GM21825 (cell line): ENCODE results near the gene RALB.
A peak's percentile ranks its signal among the peaks of the same experiment; 100 is the strongest.
"Not testable (repeated sequence)": the region's sequence is repeated elsewhere in the genome, so short reads cannot be mapped to it uniquely, and the experiment has no call there.

Experiments
- ATAC-seq: cut with Tn5 transposase; IDR thresholded peaks from one replicate; pipeline ENCODE4 v1.9.1; 2021; ENCODE audit warnings: mild to moderate bottlenecking, moderate library complexity; ENCODE audit not compliant: unreplicated experiment

The RALB gene

GRCh38 chr2:120290737-120291136 lies 38.1 kb downstream of the RALB start:
- ATAC-seq, result no peak

- ATAC-seq, result no peak
These were observed 39.0 kb downstream of the RALB start for GRCh38 chr2:120291401-120292311.

DNA sequence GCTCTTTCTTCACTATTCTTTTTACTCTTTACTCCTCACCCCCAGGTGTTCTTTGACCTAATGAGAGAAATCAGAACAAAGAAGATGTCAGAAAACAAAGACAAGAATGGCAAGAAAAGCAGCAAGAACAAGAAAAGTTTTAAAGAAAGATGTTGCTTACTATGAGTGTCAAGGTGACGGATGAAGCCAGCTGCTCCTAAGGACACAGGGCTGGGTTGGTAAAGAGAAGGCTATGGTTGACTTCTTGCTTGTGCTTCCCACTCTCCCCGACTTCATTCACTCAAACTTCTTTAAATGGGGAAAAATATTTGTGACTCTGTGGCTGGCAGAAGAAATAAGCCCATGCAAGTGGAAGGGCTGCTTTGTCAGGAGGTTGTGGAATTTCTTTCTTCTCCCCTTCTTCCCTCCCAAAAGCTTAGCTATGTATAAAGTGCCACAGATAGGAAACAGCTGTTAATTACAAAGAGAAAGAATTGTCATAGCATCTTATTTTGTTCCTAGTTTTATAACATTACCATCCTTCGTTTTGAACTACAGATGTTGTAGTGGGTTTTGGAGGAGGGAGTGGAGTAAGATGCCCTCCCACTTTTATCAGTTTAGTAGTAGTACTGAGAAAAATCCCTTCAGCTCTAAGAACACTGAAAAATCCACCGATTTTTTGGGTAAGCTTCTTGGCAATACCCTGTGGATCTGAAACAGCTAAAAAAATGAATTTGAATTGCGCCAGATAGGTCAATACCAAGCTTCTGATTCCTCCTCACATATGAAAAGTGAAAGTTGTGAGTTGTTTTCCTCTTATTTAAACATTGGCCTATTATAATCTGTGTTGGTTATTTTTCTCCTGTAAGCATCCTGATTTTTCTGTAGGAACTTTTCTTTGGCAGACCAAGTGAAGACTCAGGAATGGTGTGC lies 40.7 kb downstream of the RALB start:
- ATAC-seq, result peak; percentile 23

DNA sequence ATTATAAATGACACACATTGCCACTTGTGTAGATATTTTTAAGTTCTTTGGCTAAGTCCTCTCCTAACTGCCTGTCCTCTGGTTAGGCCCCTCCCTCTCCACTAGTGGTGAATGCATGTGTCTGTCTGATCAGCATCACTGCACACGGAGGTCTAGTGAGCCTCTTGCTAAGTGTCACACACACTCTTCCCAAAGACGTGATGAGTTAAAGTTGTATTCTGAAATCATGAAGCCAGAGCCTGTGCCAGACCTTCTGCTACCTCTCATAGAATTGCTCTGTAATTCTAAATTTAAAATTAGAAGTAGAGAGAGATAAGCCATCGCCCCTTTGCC lies 41.3 kb downstream of the RALB start:
- ATAC-seq, result peak; percentile 91

GRCh38 chr2:120298173-120298835 lies 45.7 kb downstream of the RALB start:
- no peak for ATAC-seq

- no peak for ATAC-seq
These were observed 46.4 kb downstream of the RALB start for GRCh38 chr2:120299004-120299403.

- no peak for ATAC-seq
These were observed 46.9 kb downstream of the RALB start for GRCh38 chr2:120299561-120299960.

- no peak for ATAC-seq
These were observed 47.7 kb downstream of the RALB start for GRCh38 chr2:120300385-120300784.

- no peak for ATAC-seq
These were observed 48.6 kb downstream of the RALB start for GRCh38 chr2:120301284-120301683.

- ATAC-seq, result no peak
These were observed 49.6 kb downstream of the RALB start for GRCh38 chr2:120302301-120302700.

GRCh38 chr2:120303177-120303576 lies 50.5 kb downstream of the RALB start:
- ATAC-seq, result no peak

- no peak for ATAC-seq
These were observed 52.6 kb downstream of the RALB start for GRCh38 chr2:120305296-120305695.

- no peak for ATAC-seq
These were observed 53.4 kb downstream of the RALB start for GRCh38 chr2:120305937-120306490.

- no peak for ATAC-seq
These were observed 54.8 kb downstream of the RALB start for GRCh38 chr2:120307482-120307881.

DNA sequence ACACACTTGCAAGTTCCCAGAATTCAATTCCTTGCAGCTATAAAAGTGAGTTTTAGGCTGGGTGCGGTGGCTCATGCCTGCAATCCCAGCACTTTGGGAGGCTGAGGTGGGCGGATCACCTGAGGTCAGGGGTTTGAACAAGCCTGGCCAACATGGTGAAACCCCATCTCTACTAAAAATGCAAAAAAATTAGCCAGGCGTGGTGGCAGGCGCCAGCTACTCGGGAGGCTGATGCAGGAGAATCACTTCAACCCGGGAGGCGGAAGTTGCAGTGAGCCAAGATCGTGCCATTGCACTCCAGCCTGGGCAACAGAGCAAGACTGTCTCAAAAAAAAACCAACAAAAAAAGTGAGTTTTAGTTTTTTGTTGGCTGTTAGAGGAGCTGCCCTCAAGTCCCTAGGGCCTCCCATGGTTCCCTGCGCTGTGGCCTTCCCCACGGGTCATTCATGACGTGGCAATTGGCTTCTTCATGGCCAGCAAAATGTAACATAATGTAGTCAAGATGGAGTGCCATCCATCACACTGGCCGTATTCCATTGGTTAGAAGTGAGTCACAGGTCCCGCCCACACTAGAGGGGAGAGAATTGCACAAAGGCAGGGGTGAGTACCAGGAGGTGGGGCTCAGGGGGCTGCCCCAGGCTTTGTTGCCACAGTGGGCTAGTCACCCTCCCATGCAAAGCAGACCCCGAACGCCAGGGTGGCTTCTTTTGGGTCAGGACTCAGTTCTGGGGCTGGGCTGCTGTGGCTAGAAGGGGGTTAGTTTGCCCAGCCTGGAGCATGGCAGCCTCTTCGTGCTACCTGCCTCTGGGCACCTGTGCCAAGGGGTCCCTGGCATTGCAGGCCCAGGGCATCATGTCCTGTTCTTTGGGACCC lies 55.6 kb downstream of the RALB start:
- no peak for ATAC-seq

DNA sequence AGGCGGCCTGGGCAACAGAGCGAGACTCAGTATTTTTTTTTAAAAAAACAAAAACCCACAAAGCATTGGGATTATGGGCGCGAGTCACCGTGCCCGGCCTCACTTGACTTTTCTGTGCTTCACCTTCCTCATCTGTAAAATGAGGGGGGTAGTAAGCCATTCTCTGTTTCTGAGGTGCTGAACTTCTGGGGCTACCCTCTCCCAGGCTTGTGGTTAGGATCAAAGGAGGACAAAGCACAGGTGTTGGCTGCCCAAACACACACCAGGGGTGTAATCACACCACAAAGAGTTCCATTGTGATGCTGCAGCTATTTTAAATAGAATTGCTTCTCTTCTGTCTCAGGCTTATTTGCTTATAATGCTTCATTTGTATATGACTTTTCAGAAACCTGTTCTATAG lies 57.5 kb downstream of the RALB start:
- ATAC-seq, result peak; percentile 53

- ATAC-seq, result not testable (repeated sequence)
These were observed 58.2 kb downstream of the RALB start for GRCh38 chr2:120310841-120311240.

DNA sequence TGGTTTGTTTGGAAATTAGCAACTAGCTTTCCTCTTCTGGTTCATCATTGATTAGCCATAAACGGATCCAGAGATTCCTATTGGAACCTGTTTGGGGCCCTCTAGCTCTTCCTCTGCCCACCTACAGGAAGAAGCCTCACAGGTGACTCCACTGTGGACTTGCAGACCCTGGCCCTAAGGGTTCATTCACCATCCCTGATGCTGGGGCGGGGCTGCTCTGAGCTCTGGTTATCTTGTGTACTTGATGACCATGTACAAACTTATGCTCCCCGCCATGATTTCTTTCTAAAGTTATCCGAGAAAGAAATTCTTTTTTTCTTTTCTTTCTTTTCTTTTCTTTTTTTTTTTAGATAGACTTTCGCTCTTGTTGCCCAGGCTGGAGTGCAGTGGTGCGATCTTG lies 59.4 kb downstream of the RALB start:
- ATAC-seq, result no peak

DNA sequence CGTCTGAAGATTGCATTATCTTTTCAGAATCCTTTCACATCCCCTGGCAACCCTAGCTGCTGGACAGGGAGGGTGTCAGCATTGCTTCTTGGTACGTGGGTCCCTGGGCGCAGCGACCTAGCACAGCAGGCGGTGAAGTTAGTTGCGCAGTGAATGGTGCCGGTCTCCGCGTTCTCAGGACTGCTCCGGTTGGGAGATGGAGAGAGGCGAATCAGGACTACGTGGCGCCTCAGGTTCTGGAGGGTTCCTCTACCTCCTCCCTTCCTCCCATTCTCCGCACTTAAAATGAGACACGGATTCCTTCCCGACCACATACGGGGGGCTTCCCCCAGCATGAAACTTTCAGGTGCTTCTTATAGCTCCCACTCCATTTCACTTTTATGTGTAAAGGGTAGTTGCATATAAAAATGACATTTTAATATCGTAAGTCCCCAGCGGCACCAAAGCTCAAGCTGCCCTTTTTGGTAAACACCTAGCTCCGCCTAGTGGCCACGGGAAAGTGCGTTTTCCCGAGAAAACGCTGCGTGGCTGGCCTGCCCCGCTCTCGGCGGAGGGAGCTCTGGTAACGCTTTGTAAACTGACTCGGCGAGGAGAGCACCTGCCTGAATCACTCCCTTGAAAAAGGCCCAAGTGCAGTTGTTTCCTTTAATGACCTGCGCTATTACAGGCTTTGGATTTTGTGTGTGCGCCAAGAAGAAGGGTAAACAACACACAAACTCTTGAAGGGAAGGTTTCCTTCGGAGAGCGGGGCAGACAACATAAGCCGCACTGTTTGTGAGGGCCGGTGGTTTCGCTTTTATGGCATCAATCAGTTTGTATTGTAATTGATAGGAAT lies 60.4 kb downstream of the RALB start:
- ATAC-seq, result peak; percentile 38
